ENCODE data around the gene CTSZ. TPM values are rescaled to one million over a fixed set of nuclear protein-coding genes. Genes with fewer than 3 reads are reported as not detected.
A peak's percentile ranks its signal among the peaks of the same experiment; 100 is the strongest.

The CTSZ gene
- total and polyA plus RNA-seq, 2 donors (not counting 1 experiment from before 2014, with no cell fraction given), result 285 to 319 TPM

DNA sequence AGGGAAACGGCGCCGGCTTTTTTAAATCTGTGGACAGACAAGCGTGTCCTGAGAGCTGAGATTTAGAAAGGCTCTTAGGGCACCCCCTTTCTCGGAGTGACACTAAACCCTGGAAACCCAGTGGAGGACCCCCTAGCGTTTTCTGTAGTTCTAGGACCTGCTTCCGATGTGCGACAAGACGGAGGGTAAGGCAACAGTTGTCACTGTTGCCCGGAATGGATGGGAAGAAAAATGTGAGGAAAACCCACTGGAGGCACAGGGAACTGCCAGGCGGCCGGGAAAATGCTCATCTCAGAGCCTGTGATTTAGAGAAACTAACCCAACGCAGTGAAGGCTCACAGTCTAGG, 25.6 kb upstream of the CTSZ start:
- no peak for DNase-seq
- Histone ChIP-seq H3K27me3 (replicated peaks in 1 of 4; ENCODE audit: control extremely low read depth in 1 of 4, control insufficient read depth in 3 of 4, insufficient read depth in 4 of 4, low read length in 3 of 4) (no peaks in the 10 kb centered on the region), H3K36me3 (replicated peaks in 1 of 2; ENCODE audit: control extremely low read depth in 1 of 2, control insufficient read depth in 1 of 2, extremely low read depth in 1 of 2, insufficient read depth in 2 of 2, low read length in 1 of 2) (peaks cover 2 to 68% of the 10 kb centered on the region in 2 experiments), H4K20me1 (ENCODE audit: control insufficient read depth, insufficient read depth, low read length, poor library complexity, severe bottlenecking) (peaks cover 37% of the 10 kb centered on the region), H3K4me2 (replicated peaks; ENCODE audit: low read depth, low read length, poor library complexity, severe bottlenecking) (peak overlapping the region; percentile 88), H3K4me3 (ENCODE audit: control extremely low read depth in 1 of 5, extremely low read depth in 1 of 5, insufficient read depth in 1 of 5, low read depth in 2 of 5, low read length in 4 of 5) (peak overlapping the region; percentile 51 to 80 (median 68)), H3K4me1 (ENCODE audit: control insufficient read depth in 2 of 2, insufficient read depth in 2 of 2, low read length in 2 of 2) (peaks cover 27 to 37% of the 10 kb centered on the region in 2 donors), H3K9ac (ENCODE audit: low read length) (peak overlapping the region; percentile 73), H2AFZ (ENCODE audit: insufficient read depth, low read depth, low read length, poor library complexity, severe bottlenecking) (peak overlapping the region; percentile 82), H3K27ac (ENCODE audit: low read length in 2 of 2) (peak overlapping the region; percentile 84 to 91), H3K79me2 (ENCODE audit: control insufficient read depth, insufficient read depth, low read length) (peaks cover 65% of the 10 kb centered on the region), H3K9me3 (ENCODE audit: control extremely low read depth in 1 of 3, control insufficient read depth in 2 of 3, insufficient read depth in 1 of 3, low read length in 2 of 3) (no peaks in the 10 kb centered on the region)
- POLR2A ChIA-PET, result interaction anchor here (0.6 to 2.6 kb wide), 16 partner anchors 8 to 724 kb away, joined by 3 to 30 read pairs (median 6); partner anchors contain the start of gene PRELID3B
- Mint-ChIP-seq H3K9me3 (ENCODE audit: insufficient read depth) (no peaks in the 10 kb centered on the region), H3K4me1 (peaks cover 39% of the 10 kb centered on the region), H3K27me3 (no peaks in the 10 kb centered on the region), H3K27ac (peak overlapping the region; percentile 90), H3K4me3 (peak overlapping the region; percentile 97)
- CTCF ChIA-PET, result interaction anchor here (0.7 to 3.5 kb wide), 18 partner anchors 10 to 190 kb away, joined by 3 to 32 read pairs (median 6); partner anchors contain the start of gene PRELID3B
- ATAC-seq (ENCODE audit: low read depth), result no peak
- TF ChIP-seq EZH2 (IDR thresholded peaks at IDR 0.05; ENCODE audit: borderline replicate concordance, insufficient read depth, low read depth, low read length, poor library complexity, severe bottlenecking), result no peak
- TF ChIP-seq, protein P1, sequence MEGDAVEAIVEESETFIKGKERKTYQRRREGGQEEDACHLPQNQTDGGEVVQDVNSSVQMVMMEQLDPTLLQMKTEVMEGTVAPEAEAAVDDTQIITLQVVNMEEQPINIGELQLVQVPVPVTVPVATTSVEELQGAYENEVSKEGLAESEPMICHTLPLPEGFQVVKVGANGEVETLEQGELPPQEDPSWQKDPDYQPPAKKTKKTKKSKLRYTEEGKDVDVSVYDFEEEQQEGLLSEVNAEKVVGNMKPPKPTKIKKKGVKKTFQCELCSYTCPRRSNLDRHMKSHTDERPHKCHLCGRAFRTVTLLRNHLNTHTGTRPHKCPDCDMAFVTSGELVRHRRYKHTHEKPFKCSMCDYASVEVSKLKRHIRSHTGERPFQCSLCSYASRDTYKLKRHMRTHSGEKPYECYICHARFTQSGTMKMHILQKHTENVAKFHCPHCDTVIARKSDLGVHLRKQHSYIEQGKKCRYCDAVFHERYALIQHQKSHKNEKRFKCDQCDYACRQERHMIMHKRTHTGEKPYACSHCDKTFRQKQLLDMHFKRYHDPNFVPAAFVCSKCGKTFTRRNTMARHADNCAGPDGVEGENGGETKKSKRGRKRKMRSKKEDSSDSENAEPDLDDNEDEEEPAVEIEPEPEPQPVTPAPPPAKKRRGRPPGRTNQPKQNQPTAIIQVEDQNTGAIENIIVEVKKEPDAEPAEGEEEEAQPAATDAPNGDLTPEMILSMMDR (IDR thresholded peaks at IDR 0.05), result no peak
- WGBS (ENCODE audit: insufficient coverage), result 1% methylated on average over 10 of the region's 13 CpGs
- intact Hi-C loops (cut with micrococcal nuclease), result loop anchor here (1.0 to 2.0 kb wide), 6 partner anchors 10 to 140 kb away; partner anchors contain the start of genes CTSZ, NELFCD and PRELID3B

- Histone ChIP-seq H3K27me3 (replicated peaks in 1 of 4; ENCODE audit: control extremely low read depth in 1 of 4, control insufficient read depth in 3 of 4, insufficient read depth in 4 of 4, low read length in 3 of 4) (no peaks in the 10 kb centered on the region), H3K9me3 (ENCODE audit: control extremely low read depth in 1 of 3, control insufficient read depth in 2 of 3, insufficient read depth in 1 of 3, low read length in 2 of 3) (no peaks in the 10 kb centered on the region), H3K4me1 (ENCODE audit: control insufficient read depth in 2 of 2, insufficient read depth in 2 of 2, low read length in 2 of 2) (peaks cover 27 to 37% of the 10 kb centered on the region in 2 donors), H3K4me2 (replicated peaks; ENCODE audit: low read depth, low read length, poor library complexity, severe bottlenecking) (peak within 1 kb of the TSS; percentile 88), H2AFZ (ENCODE audit: insufficient read depth, low read depth, low read length, poor library complexity, severe bottlenecking) (peak within 1 kb of the TSS; percentile 90), H4K20me1 (ENCODE audit: control insufficient read depth, insufficient read depth, low read length, poor library complexity, severe bottlenecking) (peaks cover 43% of the 10 kb centered on the region), H3K36me3 (replicated peaks in 1 of 2; ENCODE audit: control extremely low read depth in 1 of 2, control insufficient read depth in 1 of 2, extremely low read depth in 1 of 2, insufficient read depth in 2 of 2, low read length in 1 of 2) (peaks cover 2 to 68% of the 10 kb centered on the region in 2 experiments), H3K79me2 (ENCODE audit: control insufficient read depth, insufficient read depth, low read length) (peaks cover 65% of the 10 kb centered on the region), H3K4me3 (ENCODE audit: control extremely low read depth in 1 of 5, extremely low read depth in 1 of 5, insufficient read depth in 1 of 5, low read depth in 2 of 5, low read length in 4 of 5) (peak within 1 kb of the TSS; percentile 68 to 82 (median 80)), H3K27ac (ENCODE audit: low read length in 2 of 2) (peak within 1 kb of the TSS; percentile 84 to 91), H3K9ac (ENCODE audit: low read length) (peak within 1 kb of the TSS; percentile 85)
- Mint-ChIP-seq H3K9me3 (ENCODE audit: insufficient read depth) (no peaks in the 10 kb centered on the region), H3K27ac (peak within 1 kb of the TSS; percentile 98), H3K27me3 (no peaks in the 10 kb centered on the region), H3K4me3 (peak within 1 kb of the TSS; percentile 97), H3K4me1 (peaks cover 45% of the 10 kb centered on the region)
- peak; percentile 98 for DNase-seq
- ChIA-PET POLR2A (interaction anchor here (0.6 to 2.6 kb wide), 18 partner anchors 9 to 724 kb away, joined by 3 to 30 read pairs (median 6); partner anchors contain the start of gene PRELID3B), CTCF (interaction anchor here (0.7 to 3.5 kb wide), 18 partner anchors 11 to 190 kb away, joined by 3 to 32 read pairs (median 6); partner anchors contain the start of gene PRELID3B)
- peak; percentile 97 for ATAC-seq (ENCODE audit: low read depth)
- intact Hi-C loops (cut with micrococcal nuclease), result loop anchor here (1.0 to 2.0 kb wide), 6 partner anchors 10 to 140 kb away; partner anchors contain the start of genes CTSZ, NELFCD and PRELID3B
- WGBS (ENCODE audit: insufficient coverage), result under 1% methylated on average over 86 of the region's 86 CpGs
- TF ChIP-seq, protein P1 (IDR thresholded peaks at IDR 0.05), result no peak
- TF ChIP-seq EZH2 (IDR thresholded peaks at IDR 0.05; ENCODE audit: borderline replicate concordance, insufficient read depth, low read depth, low read length, poor library complexity, severe bottlenecking), result no peak
Observed at GRCh38 chr20:59032023-59032712, 25.1 kb upstream of the CTSZ start, which contains the start of gene ATP5F1E. Gene ATP5F1E (minus strand): TSS chr20:59032335. CDS start chr20:59032251, 84 bp downstream.
